CD14-positive monocyte (primary cell): Measurements from ENCODE around the gene SLC27A4. TPM values are rescaled to one million over a fixed set of nuclear protein-coding genes. Genes with fewer than 3 reads are reported as not detected.

Source experiments
- DNase-seq, 3 donors: peaks; one replicate each; pipeline ENCODE4 v3.0.0-alpha.2; 2011 to 2022
- H2AFZ ChIP-seq: 2 replicates; pipeline ENCODE4 v1.6.0; 2012; ENCODE audit warnings: mild to moderate bottlenecking, low read depth, low read length, inconsistent platforms; ENCODE audit not compliant: insufficient read depth, poor library complexity, severe bottlenecking
- H3K27ac ChIP-seq, 2 donors: 1 replicate in 1 of 2; 2 replicates in 1 of 2; pipeline ENCODE4 v1.5.1; 2012 to 2013; ENCODE audit warnings: low read length in 2 of 2, control low read depth in 1 of 2, inconsistent platforms in 1 of 2, low read depth in 1 of 2, mild to moderate bottlenecking in 1 of 2
- H3K27me3 ChIP-seq, 2 donors: one replicate each; pipeline versions ENCODE4 v1.6.0 to v1.6.1; 2011 to 2013; ENCODE audit warnings: low read length in 2 of 2; ENCODE audit not compliant: control insufficient read depth in 2 of 2, insufficient read depth in 2 of 2
- H3K36me3 ChIP-seq, 2 donors: replicated peaks in 1 of 2; 1 replicate in 1 of 2; 2 replicates in 1 of 2; pipeline versions ENCODE4 v1.5.1 to v1.6.1; 2012 to 2013; ENCODE audit warnings: low read length in 2 of 2, control low read depth in 1 of 2, inconsistent platforms in 1 of 2, mild to moderate bottlenecking in 1 of 2; ENCODE audit not compliant: insufficient read depth in 2 of 2, control insufficient read depth in 1 of 2
- H3K4me1 ChIP-seq, 2 donors: 1 replicate in 1 of 2; 2 replicates in 1 of 2; pipeline versions ENCODE4 v1.5.1 to v1.6.1; 2012 to 2013; ENCODE audit warnings: low read length in 2 of 2, control low read depth in 1 of 2, inconsistent platforms in 1 of 2, mild to moderate bottlenecking in 1 of 2, moderate library complexity in 1 of 2; ENCODE audit not compliant: insufficient read depth in 2 of 2, control insufficient read depth in 1 of 2
- H3K4me2 ChIP-seq: replicated peaks from 2 replicates; pipeline ENCODE3; 2012; ENCODE audit warnings: low read length, moderate library complexity, mild to moderate bottlenecking; ENCODE audit not compliant: poor library complexity, severe bottlenecking; ENCODE audit errors: extremely low read depth
- H3K4me3 ChIP-seq, 3 experiments: fragments of 200-600 bp in 1 of 3; sonication (generic) in 1 of 3; replicated peaks in 1 of 3; 1 replicate in 2 of 3; 2 replicates in 1 of 3; pipeline ENCODE4 v1.5.1; 2011 to 2013; ENCODE audit warnings: low read length in 3 of 3, mild to moderate bottlenecking in 3 of 3, control low read depth in 2 of 3, low read depth in 2 of 3, inconsistent platforms in 1 of 3, moderate library complexity in 1 of 3
- H3K79me2 ChIP-seq: 2 replicates; pipeline ENCODE4 v1.6.0; 2012; ENCODE audit warnings: mild to moderate bottlenecking, control low read depth, inconsistent platforms, low read length, moderate library complexity; ENCODE audit not compliant: insufficient read depth
- H3K9ac ChIP-seq: 2 replicates; pipeline ENCODE4 v1.6.0; 2017; ENCODE audit warnings: low read length, mild to moderate bottlenecking; ENCODE audit not compliant: insufficient read depth, poor library complexity, severe bottlenecking
- H3K9me3 ChIP-seq, 2 donors: replicated peaks in 1 of 2; 1 replicate in 1 of 2; 2 replicates in 1 of 2; pipeline versions ENCODE4 v1.5.1 to v1.6.1; 2012 to 2013; ENCODE audit warnings: low read length in 2 of 2, control low read depth in 1 of 2; ENCODE audit not compliant: control insufficient read depth in 1 of 2, insufficient read depth in 1 of 2
- H4K20me1 ChIP-seq: 2 replicates; pipeline ENCODE4 v1.6.0; 2012; ENCODE audit warnings: mild to moderate bottlenecking, low read length, control low read depth, moderate library complexity; ENCODE audit not compliant: insufficient read depth
- H3K27ac Mint-ChIP-seq, 7 donors: one replicate each; pipeline ENCODE4 v1.8.0; 2020; ENCODE audit warnings: mild to moderate bottlenecking in 7 of 7, mixed read lengths in 7 of 7, moderate library complexity in 6 of 7, inconsistent platforms in 2 of 7
- H3K27me3 Mint-ChIP-seq, 3 donors: one replicate each; pipeline ENCODE4 v1.8.0; 2021 to 2022; ENCODE audit warnings: low read depth in 3 of 3, mild to moderate bottlenecking in 3 of 3, mixed read lengths in 3 of 3, moderate library complexity in 3 of 3, inconsistent platforms in 1 of 3
- H3K36me3 Mint-ChIP-seq, 2 donors: one replicate each; pipeline ENCODE4 v1.8.0; 2020; ENCODE audit warnings: mixed read lengths in 2 of 2, inconsistent platforms in 1 of 2, mild to moderate bottlenecking in 1 of 2
- H3K4me1 Mint-ChIP-seq: one replicate; pipeline ENCODE4 v1.8.0; 2020; ENCODE audit warnings: mild to moderate bottlenecking, mixed read lengths
- H3K4me3 Mint-ChIP-seq, 2 donors: one replicate each; pipeline ENCODE4 v1.8.0; 2020; ENCODE audit warnings: mild to moderate bottlenecking in 2 of 2, mixed read lengths in 2 of 2, moderate library complexity in 1 of 2
- H3K9me3 Mint-ChIP-seq, 7 donors: one replicate each; pipeline ENCODE4 v1.8.0; 2020 to 2022; ENCODE audit warnings: mixed read lengths in 7 of 7, mild to moderate bottlenecking in 6 of 7, moderate library complexity in 6 of 7, inconsistent platforms in 2 of 7
- CTCF ChIP-seq: fragments of 200-600 bp; IDR thresholded peaks from one replicate; pipeline ENCODE4 v1.8.0; 2022; ENCODE audit warnings: antibody characterized with exemption, mild to moderate bottlenecking
- whole genome bisulfite sequencing: methylation state at CpG from one replicate; pipeline ENCODE4 v1.1.5; 2013; ENCODE audit warnings: missing lambda C conversion rate; ENCODE audit not compliant: insufficient coverage; 5-methylcytosine and 5-hydroxymethylcytosine counted together
- intact Hi-C, 2 donors: fragments of 100-400 bp; cut with micrococcal nuclease; formaldehyde crosslinking; loops; one replicate each; pipeline versions ENCODE4 v1.15.0 to v1.15.1; 2023
- polyA plus RNA-seq, 3 donors: library from polyadenylated mRNA; depleted of rRNA in 1 of 3; unstranded in 2 of 3; stranded (reverse) in 1 of 3; fragments of 300-500 nt in 2 of 3; fragments of >200 nt in 1 of 3; fragmentation: Illumina TruSeq in 2 of 3; gene quantifications; 1 replicate in 2 of 3; 2 replicates in 1 of 3; pipeline ENCODE4 v1.2.3, GENCODE V29; 2012 to 2021

Gene SLC27A4
- polyA plus RNA-seq, 3 donors = 6.8 to 8.9 (median 6.8) TPM

- Histone ChIP-seq H3K4me1 (peaks cover 20 to 23% of the 10 kb centered on the region in 2 donors), H2AFZ (peak overlapping the region; percentile 98), H3K4me2 (peak overlapping the region; percentile 98), H3K27ac (peak overlapping the region; percentile 86), H3K79me2 (peaks cover 30% of the 10 kb centered on the region), H4K20me1 (no peaks in the 10 kb centered on the region), H3K9ac (peak overlapping the region; percentile 71), H3K27me3 (no peaks in the 10 kb centered on the region), H3K36me3 (peaks cover 8 to 22% of the 10 kb centered on the region in 2 donors), H3K4me3 (peak overlapping the region; percentile 58 to 96 (median 76)), H3K9me3 (no peaks in the 10 kb centered on the region)
- no peak for TF ChIP-seq CTCF
- Mint-ChIP-seq H3K27me3 (peaks cover 0 to 3% (median 1%) of the 10 kb centered on the region in 3 donors), H3K4me3 (peak overlapping the region; percentile 90 to 95), H3K36me3 (peaks cover 18 to 26% of the 10 kb centered on the region in 2 donors), H3K27ac (peak overlapping the region; percentile 25 to 99 (median 84)), H3K9me3 (no peaks in the 10 kb centered on the region), H3K4me1 (peaks cover 14% of the 10 kb centered on the region)
- intact Hi-C loops = loop anchor here (2.0 to 10.0 kb wide), 5 partner anchors 18 to 134 kb away; partner anchors contain the start of genes GOLGA2 (in 2 of the 2), SWI5 (in 2 of the 2), URM1 (in 2 of the 2) and ODF2 (in 1 of the 2)
- DNase-seq = no peak
- WGBS = 5% methylated on average over 8 of the region's 16 CpGs
Observed at GRCh38 chr9:128323212-128323730, 17.1 kb upstream of the SLC27A4 start.

- TF ChIP-seq CTCF = no peak
- Mint-ChIP-seq H3K27ac (peak overlapping the region in 3 of 7 donors; percentile 18 to 97 (median 97)), H3K4me3 (peak overlapping the region in 1 of 2 donors; percentile 90), H3K9me3 (no peaks in the 10 kb centered on the region), H3K36me3 (peaks cover 22 to 27% of the 10 kb centered on the region in 2 donors), H3K4me1 (peaks cover 14% of the 10 kb centered on the region), H3K27me3 (peaks cover 0 to 3% (median 1%) of the 10 kb centered on the region in 3 donors)
- Histone ChIP-seq H3K9ac (peak overlapping the region; percentile 71), H3K4me2 (peak overlapping the region; percentile 98), H3K9me3 (no peaks in the 10 kb centered on the region), H3K4me1 (peaks cover 20 to 23% of the 10 kb centered on the region in 2 donors), H4K20me1 (no peaks in the 10 kb centered on the region), H3K27ac (peak overlapping the region in 1 of 2 donors; percentile 86), H3K4me3 (peak overlapping the region in 1 of 3 experiments; percentile 96), H3K27me3 (no peaks in the 10 kb centered on the region), H3K79me2 (peaks cover 30% of the 10 kb centered on the region), H3K36me3 (peaks cover 8 to 27% of the 10 kb centered on the region in 2 donors), H2AFZ (no peak overlapping the region)
- intact Hi-C loops = loop anchor here (2.0 to 10.0 kb wide), 5 partner anchors 17 to 134 kb away; partner anchors contain the start of genes GOLGA2 (in 2 of the 2), SWI5 (in 2 of the 2), URM1 (in 2 of the 2) and ODF2 (in 1 of the 2)
- no CpG with 5 or more reads among the region's 12 CpGs for WGBS
- DNase-seq = no peak
Observed at GRCh38 chr9:128323791-128324190, 16.5 kb upstream of the SLC27A4 start.
